ENCODE results near the gene FAT1. TPM values are rescaled to one million over a fixed set of nuclear protein-coding genes. Genes with fewer than 3 reads are reported as not detected.

Gene FAT1
- total RNA-seq, 1 donor from 2014 or later, result 50.3 TPM

DNA sequence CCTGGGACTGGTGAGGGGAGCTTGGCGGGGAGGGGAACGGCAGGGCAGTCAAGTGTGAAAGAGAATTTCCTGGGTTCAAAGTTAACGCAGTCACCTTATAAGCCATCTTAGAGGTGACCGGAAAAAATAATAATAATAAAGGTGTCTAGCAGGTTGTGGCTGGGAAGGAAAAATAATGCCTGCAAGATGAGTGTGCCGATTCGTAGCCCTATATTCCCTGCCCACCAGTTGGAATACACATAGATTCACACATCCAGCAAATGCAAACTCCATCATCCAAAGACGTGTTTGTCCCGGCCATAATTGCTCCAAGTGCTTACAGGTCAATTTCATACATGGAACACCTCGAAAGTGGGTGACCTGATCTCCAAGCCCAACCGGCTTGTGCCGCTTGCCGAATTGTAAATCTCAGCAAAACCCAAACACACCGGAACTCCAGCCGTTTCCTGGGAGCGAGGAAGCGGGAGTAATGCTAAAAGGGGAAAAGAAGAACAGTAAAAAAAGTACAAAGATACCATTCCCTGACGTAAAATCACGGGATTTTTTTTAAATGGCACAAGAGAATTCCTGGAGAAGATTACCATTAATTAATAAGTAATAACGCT lies 1.3 kb upstream of the FAT1 start:
- no peak for DNase-seq (ENCODE audit: low spot score)

DNA sequence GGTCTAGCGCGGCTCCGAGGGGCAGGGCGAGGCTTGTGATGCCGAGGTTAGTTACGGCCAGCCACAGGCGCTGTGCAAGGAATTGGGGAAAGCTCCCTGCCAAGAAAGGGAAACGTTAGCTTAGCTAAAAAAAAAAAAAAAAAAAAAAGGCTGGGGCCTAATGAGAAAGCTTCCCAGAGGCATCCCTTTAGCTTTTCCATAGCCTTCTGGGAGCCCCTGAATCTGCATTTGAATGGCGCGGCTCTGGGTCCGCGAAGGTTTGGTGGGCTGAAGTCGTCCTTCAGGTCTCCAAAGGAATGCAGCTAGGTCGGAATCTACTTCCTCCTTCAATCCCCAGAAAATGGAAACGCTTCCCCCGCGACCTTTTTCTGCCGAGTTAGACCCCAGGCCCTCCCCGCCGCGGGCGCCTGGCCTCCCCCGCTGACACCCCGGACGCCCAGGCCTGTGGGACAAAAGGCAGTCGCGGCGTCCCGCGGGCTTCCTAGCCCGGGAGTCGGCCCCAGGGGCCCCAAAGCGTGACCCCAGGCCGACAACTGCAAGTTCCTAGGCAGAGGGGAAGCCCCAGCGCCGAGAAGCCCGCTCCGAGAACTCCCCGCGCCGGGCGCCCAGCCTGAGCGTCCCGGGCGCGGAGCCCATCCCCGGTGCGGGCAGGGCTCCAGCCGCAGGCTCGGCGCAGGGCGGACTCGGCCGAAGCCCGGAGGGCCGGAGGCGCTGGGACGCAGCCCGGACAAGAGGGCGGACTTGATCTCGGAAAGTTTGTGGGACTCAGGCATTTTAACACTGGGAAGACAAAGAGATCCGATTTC lies 605 bp upstream of the FAT1 start:
- DNase-seq (ENCODE audit: low spot score), result no peak

- DNase-seq (ENCODE audit: low spot score), result no peak
These were observed 812 bp downstream of the FAT1 start for GRCh38 chr4:186722796-186723291.

GRCh38 chr4:186719925-186720694 lies 3.5 kb downstream of the FAT1 start:
- no peak for DNase-seq (ENCODE audit: low spot score)

DNA sequence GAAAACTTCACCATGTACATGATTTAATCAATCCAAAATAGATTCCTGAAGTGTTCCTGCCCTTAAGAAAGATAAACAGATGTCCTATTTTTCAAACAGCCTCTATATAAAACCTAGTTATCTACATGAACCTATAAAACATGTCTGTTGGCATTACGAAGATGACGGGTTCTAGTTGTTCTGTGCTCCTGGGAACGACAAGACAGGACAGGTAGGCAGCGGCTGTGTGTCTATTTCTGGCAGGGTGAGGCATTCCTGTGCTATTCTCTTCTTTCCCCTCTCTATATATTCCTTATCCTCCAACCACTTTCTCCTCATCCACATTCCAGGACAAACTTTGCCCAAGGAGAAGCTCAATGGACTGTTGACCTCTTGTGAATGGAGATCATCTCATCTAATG lies 6.1 kb downstream of the FAT1 start:
- no peak for DNase-seq (ENCODE audit: low spot score)

DNA sequence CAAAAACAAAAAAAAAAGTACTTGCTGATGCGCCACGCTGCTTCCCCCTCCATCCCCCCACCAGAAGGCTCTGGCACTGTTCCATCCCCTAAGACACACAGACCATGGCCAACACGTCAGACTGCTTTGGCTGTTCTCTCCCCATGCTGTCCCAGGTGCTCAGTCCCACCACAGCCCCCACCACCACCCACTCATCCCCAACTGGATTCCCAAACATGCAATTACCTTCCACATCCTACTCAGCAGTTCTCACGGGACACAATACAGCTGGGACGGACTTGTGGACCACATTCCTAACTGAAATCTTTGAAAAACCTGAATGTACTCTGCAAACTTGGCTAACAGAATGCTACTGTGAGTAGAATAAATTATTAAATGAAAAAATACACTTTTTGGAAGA lies 8.6 kb downstream of the FAT1 start:
- DNase-seq (ENCODE audit: low spot score), result no peak

- DNase-seq (ENCODE audit: low spot score), result no peak
These were observed 9.5 kb downstream of the FAT1 start for GRCh38 chr4:186714006-186714675.

DNA sequence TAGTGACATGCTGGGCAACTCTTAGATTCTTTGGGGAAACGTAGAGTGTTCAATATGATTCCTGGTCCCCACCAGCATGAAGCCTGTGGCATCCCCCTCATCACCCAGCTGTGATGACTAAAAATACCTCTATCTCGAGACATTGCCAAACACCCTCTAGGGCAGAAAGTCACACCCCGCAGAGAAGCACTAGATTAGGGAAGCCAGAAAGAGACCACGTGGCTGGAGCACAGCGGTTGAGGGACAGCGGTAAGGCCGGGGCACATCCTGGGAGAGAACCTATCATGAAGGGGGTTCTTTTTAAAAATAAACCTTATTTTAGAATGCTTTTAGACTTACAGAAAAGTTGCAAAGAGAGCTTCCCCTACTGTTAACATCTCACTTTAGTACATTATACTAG lies 11.0 kb downstream of the FAT1 start:
- DNase-seq (ENCODE audit: low spot score), result no peak

DNA sequence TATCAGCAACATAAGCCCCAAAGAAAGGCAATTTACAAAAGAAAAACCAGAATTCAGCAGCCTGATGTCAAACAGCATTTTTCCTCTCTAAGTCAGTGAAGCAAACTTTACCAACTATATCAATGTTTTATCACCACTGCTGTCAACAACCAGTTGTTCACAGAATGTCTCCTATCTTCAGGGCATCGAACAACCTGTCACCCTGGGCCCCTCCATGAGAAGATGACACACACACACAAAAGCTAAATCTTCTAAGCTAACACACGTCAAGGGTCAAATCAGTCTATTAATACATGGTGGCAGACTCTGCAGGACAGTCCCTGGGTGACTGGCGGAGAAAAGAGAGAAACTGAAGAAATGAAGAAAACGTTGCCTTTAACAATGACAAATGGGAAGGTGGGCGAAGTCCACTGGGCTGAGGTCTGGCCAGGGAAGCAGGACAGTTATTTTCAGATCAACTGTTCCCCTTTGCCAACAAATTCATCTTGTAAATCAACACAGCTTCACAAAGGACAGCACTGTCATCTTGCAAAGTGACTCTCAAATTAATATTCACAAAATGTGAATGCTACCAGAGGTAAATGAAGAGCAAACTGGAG lies 13.0 kb downstream of the FAT1 start:
- DNase-seq (ENCODE audit: low spot score), result no peak

DNA sequence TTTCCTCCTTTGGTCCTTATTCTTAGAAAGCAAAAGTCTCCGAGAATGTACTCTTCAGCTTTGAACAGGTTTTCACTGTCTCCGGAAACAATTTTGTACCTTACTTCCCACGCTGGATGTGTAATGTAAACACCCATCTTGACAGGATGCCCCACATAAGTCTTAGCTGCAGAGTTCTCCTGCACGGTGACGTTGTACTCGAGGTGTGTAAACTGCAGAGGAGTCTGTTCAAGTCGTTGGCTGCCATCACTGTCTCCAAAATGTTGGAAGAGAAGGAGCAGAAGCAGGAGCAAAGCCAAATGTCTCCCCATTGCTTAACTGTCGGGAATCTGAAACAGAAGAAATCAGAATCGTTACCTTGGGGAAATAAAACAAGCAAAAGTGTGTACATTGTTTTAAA lies 14.1 kb downstream of the FAT1 start:
- DNase-seq (ENCODE audit: low spot score), result no peak

DNA sequence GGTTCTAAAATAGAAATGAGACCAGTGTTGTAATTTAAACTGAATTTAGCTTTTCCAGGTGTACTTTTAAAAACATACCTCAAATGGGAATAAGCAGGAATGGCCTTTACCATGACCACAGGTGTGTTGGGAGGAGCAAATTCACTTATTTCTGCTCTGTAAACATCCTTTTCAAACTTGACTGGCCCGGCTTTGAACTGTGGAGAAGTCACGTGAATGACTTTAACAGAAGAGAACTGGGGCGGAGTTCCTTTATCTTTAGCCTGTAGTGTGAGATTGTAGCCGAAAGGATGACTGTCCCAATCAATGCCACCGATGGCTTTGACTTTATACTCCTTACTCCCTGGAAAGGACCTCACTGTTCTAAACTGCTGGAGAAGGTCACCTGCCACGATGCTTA lies 15.1 kb downstream of the FAT1 start:
- no peak for DNase-seq (ENCODE audit: low spot score)

GRCh38 chr4:186707996-186708395 lies 15.7 kb downstream of the FAT1 start:
- DNase-seq (ENCODE audit: low spot score), result no peak

- DNase-seq (ENCODE audit: low spot score), result no peak
These were observed 16.1 kb downstream of the FAT1 start for GRCh38 chr4:186707574-186707973.

- DNase-seq (ENCODE audit: low spot score), result no peak
These were observed 19.6 kb downstream of the FAT1 start for GRCh38 chr4:186704057-186704456.

GRCh38 chr4:186703510-186703909 lies 20.1 kb downstream of the FAT1 start:
- DNase-seq (ENCODE audit: low spot score), result no peak

DNA sequence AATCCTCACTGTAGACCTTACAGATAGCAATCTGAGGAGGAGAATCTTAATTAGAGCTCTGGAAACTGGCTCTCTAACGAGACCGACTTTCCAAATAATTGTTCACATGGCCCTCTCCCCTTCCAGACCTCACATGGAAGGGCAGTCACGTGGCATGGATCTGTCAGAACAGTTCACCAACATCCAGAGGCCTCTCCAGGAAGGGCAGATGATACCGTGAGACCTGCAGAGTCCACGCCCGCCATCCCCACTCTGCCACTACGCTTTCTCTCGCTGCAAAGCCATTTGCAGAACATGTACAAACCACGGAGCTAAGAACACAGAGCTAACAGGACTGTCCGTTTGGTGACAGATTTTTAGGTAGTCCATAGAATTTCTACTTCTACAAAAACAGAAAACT lies 20.7 kb downstream of the FAT1 start:
- no peak for DNase-seq (ENCODE audit: low spot score)

DNA sequence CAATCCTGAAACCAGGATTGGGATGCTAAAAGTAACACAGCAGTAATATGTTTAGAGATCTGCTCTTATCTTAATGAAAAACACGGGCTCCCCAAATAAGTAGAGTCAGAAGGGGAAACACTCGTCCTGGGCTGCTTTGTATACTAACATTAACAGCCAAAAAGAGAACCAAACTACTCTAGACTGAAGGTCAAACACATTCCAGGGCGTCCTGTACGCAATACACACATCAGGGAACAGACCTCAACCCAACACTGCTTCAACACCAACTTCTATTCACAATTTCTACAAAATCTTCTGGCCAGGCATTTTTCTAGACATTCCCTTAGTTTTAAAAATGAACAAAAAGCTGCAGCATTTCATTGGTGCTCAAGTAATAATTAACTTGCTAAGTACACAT lies 21.4 kb downstream of the FAT1 start:
- DNase-seq (ENCODE audit: low spot score), result no peak

DNA sequence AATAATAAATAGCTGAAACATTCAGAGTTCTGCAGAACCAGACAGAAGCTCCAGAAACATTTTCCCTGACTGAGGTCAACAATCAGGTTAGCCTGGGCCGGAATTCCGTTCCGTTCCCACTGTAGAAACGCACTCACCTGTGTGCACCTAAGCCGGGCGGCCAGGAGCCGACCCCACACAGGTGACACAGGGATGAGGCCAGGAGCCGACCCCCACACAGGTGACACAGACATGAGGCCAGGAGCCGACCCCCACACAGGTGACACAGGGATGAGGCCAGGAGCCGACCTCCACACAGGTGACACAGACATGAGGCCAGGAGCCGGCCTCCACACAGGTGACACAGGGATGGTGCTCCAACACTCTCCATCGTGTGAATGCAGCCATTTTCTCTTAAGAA lies 21.9 kb downstream of the FAT1 start:
- DNase-seq (ENCODE audit: low spot score), result no peak

GRCh38 chr4:186701273-186701672 lies 22.4 kb downstream of the FAT1 start:
- DNase-seq (ENCODE audit: low spot score), result no peak

DNA sequence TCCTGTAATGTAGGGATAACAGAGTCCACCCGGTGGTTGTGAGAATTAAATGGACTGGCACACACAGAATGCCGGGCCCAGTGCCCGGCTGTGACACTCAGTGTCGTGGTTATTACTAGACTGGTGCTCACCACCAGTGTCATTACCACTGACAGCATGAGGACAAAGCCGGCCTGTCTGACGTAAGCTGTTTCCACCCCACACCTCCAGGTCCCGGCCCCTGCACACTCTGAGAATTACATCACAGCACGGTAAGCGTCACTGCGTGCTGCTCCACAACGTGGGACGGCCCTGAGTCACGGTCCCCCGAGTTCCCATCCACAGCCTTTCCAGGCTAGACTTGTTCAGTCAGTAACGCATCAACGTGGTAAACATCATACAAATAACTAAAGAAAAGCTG lies 22.9 kb downstream of the FAT1 start:
- no peak for DNase-seq (ENCODE audit: low spot score)

GRCh38 chr4:186699881-186700397 lies 23.7 kb downstream of the FAT1 start:
- no peak for DNase-seq (ENCODE audit: low spot score)
